GM21786 (cell line): Measurements from ENCODE around the gene NCOA3.

Experiments
- ATAC-seq: cut with Tn5 transposase; IDR thresholded peaks from one replicate; pipeline ENCODE4 v1.9.1; 2021; ENCODE audit not compliant: unreplicated experiment

The NCOA3 gene

DNA sequence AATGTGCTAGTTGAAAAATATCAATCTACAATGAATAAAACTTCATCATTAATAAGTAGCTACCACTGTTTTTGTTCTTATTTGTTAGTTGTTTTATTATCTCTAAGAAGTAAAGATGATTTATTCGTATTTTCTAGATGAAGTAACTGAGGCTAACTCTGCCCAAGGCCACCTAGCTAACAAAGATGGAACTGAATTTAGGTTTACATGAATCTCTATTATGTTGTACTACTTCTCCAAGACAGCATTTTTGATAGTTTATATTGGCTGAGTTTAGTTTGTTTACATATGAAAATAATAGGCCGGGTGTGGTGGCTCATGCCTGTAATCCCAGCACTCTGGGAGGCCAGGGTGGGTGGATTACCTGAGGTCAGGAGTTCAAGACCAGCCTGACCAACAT is 121.5 kb downstream of the NCOA3 start:
- no peak for ATAC-seq

DNA sequence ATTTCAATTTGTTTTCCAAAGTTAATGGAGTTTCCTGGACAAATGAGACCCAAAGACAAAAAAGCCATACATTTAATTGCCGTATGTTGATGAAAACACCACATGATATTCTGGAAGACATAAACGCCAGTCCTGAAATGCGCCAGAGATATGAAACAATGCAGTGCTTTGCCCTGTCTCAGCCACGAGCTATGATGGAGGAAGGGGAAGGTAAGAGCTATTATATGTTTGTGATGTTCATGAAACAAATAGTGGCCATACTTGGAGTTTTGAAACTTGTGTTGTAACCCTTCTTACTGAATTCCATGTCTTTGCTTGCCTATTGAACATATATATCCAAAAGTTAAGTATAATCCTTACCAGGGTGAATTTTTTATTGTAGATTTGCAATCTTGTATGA is 125.9 kb downstream of the NCOA3 start:
- ATAC-seq = no peak

DNA sequence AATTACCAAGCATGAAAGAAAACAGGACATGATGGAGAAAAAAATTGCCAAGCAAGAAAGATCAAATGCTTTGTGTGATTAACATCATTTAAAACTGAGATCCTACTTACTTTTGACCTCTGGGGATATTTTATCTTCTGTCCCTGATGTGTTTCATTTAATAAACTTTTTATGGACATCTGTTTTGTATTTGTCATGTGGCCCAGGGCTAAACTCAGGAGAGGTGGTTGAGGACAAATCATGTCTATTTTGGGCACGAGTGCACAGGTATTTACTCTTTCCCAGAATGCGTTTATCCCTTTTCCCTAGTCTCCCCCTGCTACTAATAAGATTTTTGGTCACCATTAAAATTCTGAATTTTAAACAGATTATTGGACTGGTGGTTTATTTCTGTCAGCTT is 128.2 kb downstream of the NCOA3 start:
- ATAC-seq = no peak

DNA sequence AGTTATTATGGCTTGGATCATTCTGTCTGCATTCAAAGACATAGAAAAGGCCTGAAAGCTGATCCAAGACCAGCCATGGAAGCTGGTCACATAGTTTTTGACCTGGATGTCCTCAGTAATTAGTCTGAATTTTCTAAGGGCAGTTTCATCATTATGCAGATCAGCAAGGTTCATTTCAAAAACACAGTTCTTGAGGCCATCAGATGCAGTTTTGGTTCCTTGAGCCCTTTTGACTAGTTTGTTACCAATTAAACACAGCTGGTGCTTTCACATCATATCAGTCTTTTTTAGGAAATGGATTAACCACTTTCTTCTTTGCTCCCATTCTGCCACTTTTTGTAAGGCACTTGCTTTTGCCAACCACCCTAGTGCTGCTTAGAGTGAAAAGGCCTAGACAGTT is 129.4 kb downstream of the NCOA3 start:
- ATAC-seq = no peak

- ATAC-seq = no peak
These were observed 133.6 kb downstream of the NCOA3 start for GRCh38 chr20:47635256-47635655.

DNA sequence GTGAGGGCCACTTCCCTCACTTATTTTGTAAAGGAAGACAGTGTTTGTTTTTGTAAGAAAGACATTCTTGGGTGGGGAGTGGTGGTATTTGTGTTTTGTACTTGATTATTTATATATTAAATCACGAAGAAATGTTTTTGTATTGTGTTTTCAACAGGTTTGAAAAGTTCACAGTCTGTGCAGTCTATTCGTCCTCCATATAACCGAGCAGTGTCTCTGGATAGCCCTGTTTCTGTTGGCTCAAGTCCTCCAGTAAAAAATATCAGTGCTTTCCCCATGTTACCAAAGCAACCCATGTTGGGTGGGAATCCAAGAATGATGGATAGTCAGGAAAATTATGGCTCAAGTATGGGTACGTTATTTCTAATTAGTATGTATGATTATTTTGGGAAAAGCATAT is 137.2 kb downstream of the NCOA3 start:
- ATAC-seq = no peak

GRCh38 chr20:47642118-47642517 is 140.4 kb downstream of the NCOA3 start:
- no peak for ATAC-seq

DNA sequence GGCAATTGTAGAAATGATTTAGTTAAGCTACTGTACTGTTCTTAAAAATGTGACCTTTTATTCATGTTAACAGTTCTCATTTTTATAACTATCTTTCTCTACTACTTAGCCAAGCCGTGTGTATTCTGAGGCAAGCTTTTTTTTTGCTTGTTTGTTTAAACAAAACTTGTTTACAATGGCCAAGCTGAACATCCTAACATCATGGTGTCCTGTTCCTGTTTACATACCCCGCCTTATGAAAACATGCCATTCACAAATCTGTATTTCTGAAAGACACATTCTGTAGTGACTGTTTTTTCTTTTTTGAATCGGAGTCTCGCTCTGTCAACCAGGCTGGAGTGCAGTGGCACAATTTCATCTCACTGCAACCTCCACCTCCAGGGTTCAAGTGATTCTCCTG is 140.9 kb downstream of the NCOA3 start:
- no peak for ATAC-seq

DNA sequence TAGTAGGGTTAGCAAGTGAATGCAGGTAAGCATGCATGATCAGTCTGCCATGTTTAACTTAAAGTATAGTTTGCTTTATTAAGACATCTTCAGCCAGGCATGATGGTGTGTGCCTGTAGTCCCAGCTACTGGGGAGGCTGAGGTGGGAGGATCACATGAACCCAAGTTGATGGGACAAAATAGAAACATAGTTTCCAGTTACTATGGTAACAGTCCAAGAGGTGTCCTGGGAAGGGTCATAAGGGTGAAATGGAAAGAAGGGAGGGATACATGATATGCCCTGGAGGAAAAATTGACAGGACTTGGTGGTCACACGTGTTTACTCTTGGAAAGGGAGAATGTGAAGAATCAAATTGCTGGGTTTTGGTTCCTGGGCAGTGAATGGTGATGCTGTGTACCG is 143.9 kb downstream of the NCOA3 start:
- ATAC-seq = no peak

DNA sequence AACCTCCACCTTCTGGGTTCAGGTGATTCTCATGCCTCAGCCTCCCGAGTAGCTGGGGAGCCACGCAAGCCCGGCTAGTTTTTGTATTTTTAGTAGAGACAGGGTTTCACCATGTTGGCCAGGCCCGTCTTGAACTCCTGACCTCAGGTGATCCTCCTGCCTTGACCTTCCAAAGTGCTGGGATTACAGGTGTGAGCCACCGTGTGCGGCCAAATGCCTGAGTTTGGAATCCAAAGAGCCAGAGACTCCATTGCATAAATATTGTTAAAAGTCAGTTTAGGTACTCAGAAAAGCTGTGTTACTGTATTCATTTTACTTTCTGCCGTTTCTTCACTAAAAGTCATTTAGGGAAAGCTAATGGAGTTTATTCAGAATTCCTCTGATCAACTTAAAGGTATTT is 146.3 kb downstream of the NCOA3 start:
- no peak for ATAC-seq

GRCh38 chr20:47648943-47649342 is 147.3 kb downstream of the NCOA3 start:
- ATAC-seq = no peak

- ATAC-seq = no peak
These were observed 150.6 kb downstream of the NCOA3 start for GRCh38 chr20:47652301-47652700.

DNA sequence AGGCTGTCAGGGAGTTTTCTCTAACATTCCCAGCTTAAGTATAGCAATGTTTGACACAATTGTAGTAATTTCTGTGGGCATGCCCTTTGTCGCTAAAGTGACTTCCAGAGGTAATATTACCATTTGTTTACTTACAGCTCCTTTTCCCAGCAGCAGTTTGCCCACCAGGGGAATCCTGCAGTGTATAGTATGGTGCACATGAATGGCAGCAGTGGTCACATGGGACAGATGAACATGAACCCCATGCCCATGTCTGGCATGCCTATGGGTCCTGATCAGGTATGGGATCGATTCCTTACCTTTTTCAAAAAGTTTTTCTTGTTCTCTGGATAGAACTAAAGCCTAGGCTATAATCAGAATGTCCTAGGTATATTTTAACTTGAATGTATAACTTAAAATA is 151.1 kb downstream of the NCOA3 start:
- no peak for ATAC-seq

DNA sequence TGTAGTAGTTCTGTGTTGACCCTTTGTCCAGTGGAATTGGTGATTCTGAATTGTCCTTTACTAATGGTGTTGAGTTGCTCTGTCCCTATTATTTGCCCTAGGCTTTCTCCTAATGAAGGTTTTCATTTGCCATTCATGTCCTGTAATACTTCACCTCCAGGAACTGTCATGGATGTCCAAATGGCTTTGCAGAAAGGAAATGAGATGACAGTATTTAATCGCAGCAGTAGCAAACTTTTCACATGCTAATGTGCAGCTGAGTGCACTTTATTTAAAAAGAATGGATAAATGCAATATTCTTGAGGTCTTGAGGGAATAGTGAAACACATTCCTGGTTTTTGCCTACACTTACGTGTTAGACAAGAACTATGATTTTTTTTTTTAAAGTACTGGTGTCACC is 152.2 kb downstream of the NCOA3 start:
- no peak for ATAC-seq

DNA sequence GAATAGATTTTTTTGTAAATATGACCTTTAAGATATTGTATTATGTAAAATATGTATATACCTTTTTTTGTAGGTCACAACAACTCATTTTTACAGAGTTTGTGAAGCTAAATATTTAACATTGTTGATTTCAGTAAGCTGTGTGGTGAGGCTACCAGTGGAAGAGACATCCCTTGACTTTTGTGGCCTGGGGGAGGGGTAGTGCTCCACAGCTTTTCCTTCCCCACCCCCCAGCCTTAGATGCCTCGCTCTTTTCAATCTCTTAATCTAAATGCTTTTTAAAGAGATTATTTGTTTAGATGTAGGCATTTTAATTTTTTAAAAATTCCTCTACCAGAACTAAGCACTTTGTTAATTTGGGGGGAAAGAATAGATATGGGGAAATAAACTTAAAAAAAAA is 152.7 kb downstream of the NCOA3 start:
- ATAC-seq = no peak

- ATAC-seq = no peak
These were observed 153.9 kb downstream of the NCOA3 start for GRCh38 chr20:47655635-47656034.

DNA sequence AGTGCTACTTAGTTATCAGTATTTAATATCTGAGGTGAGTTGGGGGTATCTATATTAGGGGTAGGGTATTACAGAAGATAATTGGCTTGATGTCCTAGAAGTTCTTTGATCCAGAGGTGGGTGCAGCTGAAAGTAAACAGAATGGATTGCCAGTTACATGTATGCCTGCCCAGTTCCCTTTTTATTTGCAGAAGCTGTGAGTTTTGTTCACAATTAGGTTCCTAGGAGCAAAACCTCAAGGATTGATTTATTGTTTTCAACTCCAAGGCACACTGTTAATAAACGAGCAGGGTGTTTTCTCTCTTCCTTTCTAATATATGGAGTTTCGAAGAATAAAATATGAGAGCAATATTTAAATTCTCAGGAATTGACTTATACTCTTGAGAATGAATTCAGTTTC is 154.6 kb downstream of the NCOA3 start:
- ATAC-seq = no peak

DNA sequence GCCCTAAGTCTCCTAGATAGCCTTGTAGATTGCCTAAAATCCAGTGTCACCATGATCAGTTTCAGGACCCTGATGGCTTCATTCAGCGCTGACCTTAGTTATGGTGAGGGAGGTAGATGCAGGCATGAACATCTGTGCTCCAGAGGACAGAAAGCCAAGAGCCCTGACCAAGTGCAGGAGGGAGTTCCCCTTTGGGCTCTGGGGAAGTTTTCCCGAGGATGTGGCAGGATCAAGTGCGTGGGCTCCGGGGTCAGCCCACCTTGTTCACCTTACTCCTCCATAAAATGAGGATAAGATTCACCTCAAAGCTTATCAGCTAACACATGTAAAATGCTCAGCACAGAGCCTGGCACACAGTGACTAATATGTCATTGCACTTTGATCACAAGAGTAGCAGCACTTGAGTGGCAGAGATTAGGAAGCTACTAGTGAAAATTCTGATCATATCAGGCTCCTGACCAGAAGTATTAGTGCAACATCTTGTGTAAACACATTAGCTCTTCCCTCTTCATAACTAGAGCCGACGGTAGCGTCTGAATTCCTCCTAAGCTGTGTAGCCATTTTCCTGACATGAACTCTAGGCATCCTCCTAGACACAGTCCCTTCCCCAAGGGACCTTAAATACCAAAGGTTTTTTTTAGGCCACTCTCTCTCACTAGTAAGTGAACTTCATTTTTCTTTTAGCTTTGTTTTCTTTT is 158.4 kb downstream of the NCOA3 start:
- ATAC-seq = no peak

- no peak for ATAC-seq
These were observed 158.9 kb downstream of the NCOA3 start for GRCh38 chr20:47660602-47660905.

- ATAC-seq = no peak
These were observed 159.5 kb downstream of the NCOA3 start for GRCh38 chr20:47660983-47661700.

GRCh38 chr20:47661714-47662113 is 160.0 kb downstream of the NCOA3 start:
- no peak for ATAC-seq

DNA sequence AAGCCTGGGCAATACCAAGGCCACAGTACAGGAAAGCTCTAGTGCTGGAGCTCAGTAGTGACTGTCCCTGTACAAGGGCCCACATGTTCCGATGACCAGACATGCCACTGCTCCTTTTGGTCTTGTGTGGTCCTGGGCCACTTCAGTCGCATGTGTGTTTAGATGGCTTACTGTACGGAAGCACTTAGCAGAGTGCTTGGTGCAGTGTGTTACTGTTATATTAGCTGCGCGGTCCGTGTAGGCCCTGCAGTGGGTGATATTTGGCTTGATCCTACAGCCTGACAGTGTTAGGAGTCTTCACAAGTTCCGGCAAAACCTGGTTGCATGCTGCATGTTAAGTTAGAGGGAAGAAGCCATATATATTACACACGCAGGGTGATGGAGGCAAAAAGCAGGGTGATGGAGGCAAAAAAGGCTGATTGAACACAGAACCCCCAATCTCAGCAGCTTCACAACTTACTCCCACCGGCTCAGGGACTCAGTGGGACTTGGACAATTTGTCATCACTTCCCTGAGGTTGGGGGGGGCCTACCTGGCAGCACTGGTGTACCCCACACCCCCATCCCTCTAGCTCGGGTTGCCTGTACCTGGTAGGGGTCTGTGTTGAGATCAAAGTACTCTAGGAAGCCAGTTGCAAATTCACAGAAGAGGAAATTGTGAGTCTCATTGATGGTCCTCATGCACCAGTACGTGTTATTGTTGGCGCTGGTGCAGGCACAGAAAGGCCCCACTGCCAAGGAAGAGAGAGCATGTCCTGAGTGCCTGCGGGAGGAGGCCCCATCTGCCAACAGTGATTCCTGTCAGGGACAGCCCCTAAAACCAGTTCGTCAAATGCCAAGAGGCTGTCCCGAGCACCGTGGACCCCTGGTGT is 161.0 kb downstream of the NCOA3 start:
- ATAC-seq = no peak
